ENCODE data around the gene KIAA1549. TPM values are rescaled to one million over a fixed set of nuclear protein-coding genes. Genes with fewer than 3 reads are reported as not detected.

The KIAA1549 gene
- total and polyA plus RNA-seq, 9 donors: 1.2 to 5.0 (median 3.6) TPM

DNA sequence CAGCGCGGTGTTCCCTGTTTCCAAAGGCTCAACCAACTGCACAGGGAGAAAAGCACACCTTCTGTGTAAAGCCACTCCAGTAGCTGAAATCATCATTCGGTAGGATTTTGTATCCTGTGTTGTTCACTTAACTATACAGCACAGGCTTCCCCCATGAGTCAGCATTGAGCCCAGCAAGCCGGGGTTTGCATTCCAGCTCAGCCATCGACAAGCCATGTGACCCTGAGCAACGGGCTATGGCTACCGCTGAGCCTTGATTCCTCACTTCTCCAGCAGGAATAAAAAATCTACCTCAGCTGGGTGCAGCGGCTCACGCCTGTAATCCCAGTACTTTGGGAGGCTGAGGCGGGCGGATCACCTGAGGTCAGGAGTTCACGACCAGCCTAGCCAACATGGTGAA is 139.1 kb downstream of the KIAA1549 start:
- no peak for DNase-seq
- TF ChIP-seq EP300 (IDR thresholded peaks at IDR 0.05): no peak
- Histone ChIP-seq H3K36me3 (no peaks in the 10 kb centered on the region), H3K27me3 (no peaks in the 10 kb centered on the region), H3K27ac (no peak overlapping the region), H3K4me1 (ENCODE audit: insufficient read depth) (no peaks in the 10 kb centered on the region), H3K4me3 (no peak overlapping the region), H3K9me3 (no peaks in the 10 kb centered on the region)
- 90 to 93% (median 92%) methylated on average over 12 of the region's 12 CpGs for WGBS, 3 donors
- intact Hi-C loops (cut with DNase I): no loop called here

DNA sequence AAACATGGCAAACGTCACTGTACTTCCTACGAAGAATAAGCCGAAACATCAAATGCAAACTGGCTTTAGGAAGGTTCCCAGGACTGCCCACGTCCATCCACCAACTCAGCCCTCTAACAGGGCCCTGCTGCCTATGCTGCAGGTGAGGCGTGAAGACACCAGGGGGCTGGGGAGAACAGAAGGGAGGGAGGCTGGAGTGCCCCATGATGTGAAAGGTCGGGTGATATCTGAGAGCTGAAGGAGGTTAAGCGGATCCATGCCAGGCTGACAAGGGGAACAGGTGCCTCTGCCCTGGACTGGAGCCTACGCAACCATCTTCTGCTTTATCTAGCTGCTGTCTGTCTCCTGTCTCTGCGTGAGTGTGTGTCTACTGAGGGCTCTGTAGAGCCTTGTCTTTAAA is 143.0 kb downstream of the KIAA1549 start:
- 59 to 83% (median 76%) methylated on average over 9 of the region's 9 CpGs for WGBS, 3 donors
- TF ChIP-seq POLR2A (IDR thresholded peaks at IDR 0.05) (no peak), EP300 (IDR thresholded peaks at IDR 0.05) (no peak)
- TF ChIP-seq, protein P1, sequence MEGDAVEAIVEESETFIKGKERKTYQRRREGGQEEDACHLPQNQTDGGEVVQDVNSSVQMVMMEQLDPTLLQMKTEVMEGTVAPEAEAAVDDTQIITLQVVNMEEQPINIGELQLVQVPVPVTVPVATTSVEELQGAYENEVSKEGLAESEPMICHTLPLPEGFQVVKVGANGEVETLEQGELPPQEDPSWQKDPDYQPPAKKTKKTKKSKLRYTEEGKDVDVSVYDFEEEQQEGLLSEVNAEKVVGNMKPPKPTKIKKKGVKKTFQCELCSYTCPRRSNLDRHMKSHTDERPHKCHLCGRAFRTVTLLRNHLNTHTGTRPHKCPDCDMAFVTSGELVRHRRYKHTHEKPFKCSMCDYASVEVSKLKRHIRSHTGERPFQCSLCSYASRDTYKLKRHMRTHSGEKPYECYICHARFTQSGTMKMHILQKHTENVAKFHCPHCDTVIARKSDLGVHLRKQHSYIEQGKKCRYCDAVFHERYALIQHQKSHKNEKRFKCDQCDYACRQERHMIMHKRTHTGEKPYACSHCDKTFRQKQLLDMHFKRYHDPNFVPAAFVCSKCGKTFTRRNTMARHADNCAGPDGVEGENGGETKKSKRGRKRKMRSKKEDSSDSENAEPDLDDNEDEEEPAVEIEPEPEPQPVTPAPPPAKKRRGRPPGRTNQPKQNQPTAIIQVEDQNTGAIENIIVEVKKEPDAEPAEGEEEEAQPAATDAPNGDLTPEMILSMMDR (IDR thresholded peaks at IDR 0.05): no peak

DNA sequence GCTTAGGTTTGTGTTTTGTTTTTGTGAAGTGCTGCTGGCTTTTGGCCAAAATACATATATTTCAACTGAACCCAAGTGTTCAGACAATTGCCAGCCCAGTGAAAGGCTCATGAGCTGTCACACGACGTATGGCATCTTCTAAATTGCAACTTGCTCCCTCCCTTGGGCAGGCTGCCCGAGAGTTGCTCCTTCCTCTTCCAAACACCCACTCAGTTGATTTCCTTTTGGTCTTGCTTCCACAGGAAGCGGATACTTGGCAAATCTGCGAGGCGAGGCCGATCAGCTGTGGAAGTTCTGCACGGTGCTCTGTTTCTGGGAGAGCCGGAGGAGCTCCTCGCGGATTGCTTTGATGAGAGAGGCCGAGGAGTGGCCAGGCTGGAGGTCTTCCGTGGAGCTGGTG is 143.6 kb downstream of the KIAA1549 start:
- Histone ChIP-seq H3K27ac (no peak overlapping the region), H3K4me3 (no peak overlapping the region), H3K4me1 (ENCODE audit: insufficient read depth) (no peaks in the 10 kb centered on the region), H3K27me3 (no peaks in the 10 kb centered on the region), H3K36me3 (no peaks in the 10 kb centered on the region), H3K9me3 (no peaks in the 10 kb centered on the region)
- 32 to 46% (median 38%) methylated on average over 13 of the region's 13 CpGs for WGBS, 3 donors
- intact Hi-C loops (cut with DNase I): no loop called here
- peak in 3 of 5 donors; percentile 20 to 42 (median 22) for DNase-seq
- TF ChIP-seq, protein P1 (IDR thresholded peaks at IDR 0.05): no peak
- TF ChIP-seq EP300 (IDR thresholded peaks at IDR 0.05): no peak
- no peak for TF ChIP-seq POLR2A (IDR thresholded peaks at IDR 0.05)

More for the DNA sequence above, 143.0 kb downstream of the KIAA1549 start:
- Histone ChIP-seq H3K9me3 (no peaks in the 10 kb centered on the region), H3K27me3 (no peaks in the 10 kb centered on the region), H3K4me1 (ENCODE audit: insufficient read depth) (no peaks in the 10 kb centered on the region), H3K4me3 (no peak overlapping the region), H3K36me3 (no peaks in the 10 kb centered on the region), H3K27ac (no peak overlapping the region)
- intact Hi-C loops (cut with DNase I): no loop called here
- no peak for DNase-seq

DNA sequence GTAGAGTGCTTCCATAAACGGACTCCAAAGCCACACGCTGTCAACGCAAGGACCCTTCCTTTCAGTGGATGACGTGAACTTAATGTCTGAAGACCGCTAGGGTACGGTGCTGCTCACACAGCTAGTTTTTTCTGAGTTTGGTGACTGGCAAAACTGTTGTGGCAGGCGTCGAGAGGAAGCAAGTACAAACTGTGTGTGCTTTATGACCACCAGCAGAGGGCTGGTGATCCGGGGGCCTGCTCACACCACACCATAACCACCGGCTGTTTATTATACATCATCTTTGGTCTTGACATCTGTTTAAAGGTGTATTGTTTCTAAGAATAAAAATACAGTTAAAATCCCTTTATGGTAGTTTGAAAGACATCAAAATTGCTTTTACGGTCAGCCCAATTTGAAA is 146.1 kb downstream of the KIAA1549 start:
- 91 to 93% (median 93%) methylated on average over 11 of the region's 11 CpGs for WGBS, 3 donors
- Histone ChIP-seq H3K27me3 (no peaks in the 10 kb centered on the region), H3K36me3 (no peaks in the 10 kb centered on the region), H3K4me3 (no peak overlapping the region), H3K9me3 (no peaks in the 10 kb centered on the region), H3K27ac (no peak overlapping the region), H3K4me1 (ENCODE audit: insufficient read depth) (no peaks in the 10 kb centered on the region)
- TF ChIP-seq POLR2A (IDR thresholded peaks at IDR 0.05): no peak
- TF ChIP-seq, protein P1 (IDR thresholded peaks at IDR 0.05): no peak
- TF ChIP-seq EP300 (IDR thresholded peaks at IDR 0.05): no peak
- intact Hi-C loops (cut with DNase I): no loop called here
- DNase-seq: no peak

DNA sequence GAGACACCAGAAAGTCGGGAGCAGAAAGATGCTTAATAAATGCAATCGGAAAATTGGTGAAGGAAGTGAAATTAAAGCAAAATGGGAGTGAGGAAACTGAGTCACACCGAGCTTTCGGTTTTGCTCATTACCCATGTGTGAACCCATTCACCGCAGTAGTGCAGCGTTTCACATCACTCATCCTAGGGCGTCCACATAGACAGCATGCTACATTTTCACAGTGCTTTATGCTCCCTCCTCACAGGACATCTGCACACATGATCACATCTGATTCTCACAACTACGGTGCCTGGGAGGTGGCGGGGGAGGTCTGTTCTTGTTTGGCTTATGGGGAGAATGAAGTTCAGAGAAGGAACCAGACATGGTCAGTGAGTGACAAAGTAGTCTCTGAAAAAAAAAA is 146.6 kb downstream of the KIAA1549 start:
- no peak overlapping the region for H3K27ac ChIP-seq
- no peaks in the 10 kb centered on the region for H3K9me3 ChIP-seq
- no peaks in the 10 kb centered on the region for H3K4me1 ChIP-seq (ENCODE audit: insufficient read depth)
- no peaks in the 10 kb centered on the region for H3K36me3 ChIP-seq
- 95 to 98% (median 96%) methylated on average over 9 of the region's 9 CpGs for WGBS, 3 donors
- no peaks in the 10 kb centered on the region for H3K27me3 ChIP-seq
- H3K4me3 ChIP-seq: no peak overlapping the region
- no peak for DNase-seq
- intact Hi-C loops (cut with DNase I): no loop called here
- TF ChIP-seq, protein P1 (IDR thresholded peaks at IDR 0.05): no peak
- TF ChIP-seq EP300 (IDR thresholded peaks at IDR 0.05) (no peak), POLR2A (IDR thresholded peaks at IDR 0.05) (no peak)

All from ovary (tissue), 9 donors.